Activated CD4-positive, alpha-beta T cell treated with anti-CD3 and anti-CD28 coated beads, Interleukin-2, amount 50 U/mL, for 24 hours (primary cell): Measurements from ENCODE around the gene KLHDC7B.
A peak's percentile ranks its signal among the peaks of the same experiment; 100 is the strongest.

Experiments used
- DNase-seq, 2 donors: peaks; one replicate each; pipeline ENCODE4 v3.0.0-alpha.2; 2020; ENCODE audit warnings: low read depth in 1 of 2, low spot score in 1 of 2

Gene KLHDC7B

DNA sequence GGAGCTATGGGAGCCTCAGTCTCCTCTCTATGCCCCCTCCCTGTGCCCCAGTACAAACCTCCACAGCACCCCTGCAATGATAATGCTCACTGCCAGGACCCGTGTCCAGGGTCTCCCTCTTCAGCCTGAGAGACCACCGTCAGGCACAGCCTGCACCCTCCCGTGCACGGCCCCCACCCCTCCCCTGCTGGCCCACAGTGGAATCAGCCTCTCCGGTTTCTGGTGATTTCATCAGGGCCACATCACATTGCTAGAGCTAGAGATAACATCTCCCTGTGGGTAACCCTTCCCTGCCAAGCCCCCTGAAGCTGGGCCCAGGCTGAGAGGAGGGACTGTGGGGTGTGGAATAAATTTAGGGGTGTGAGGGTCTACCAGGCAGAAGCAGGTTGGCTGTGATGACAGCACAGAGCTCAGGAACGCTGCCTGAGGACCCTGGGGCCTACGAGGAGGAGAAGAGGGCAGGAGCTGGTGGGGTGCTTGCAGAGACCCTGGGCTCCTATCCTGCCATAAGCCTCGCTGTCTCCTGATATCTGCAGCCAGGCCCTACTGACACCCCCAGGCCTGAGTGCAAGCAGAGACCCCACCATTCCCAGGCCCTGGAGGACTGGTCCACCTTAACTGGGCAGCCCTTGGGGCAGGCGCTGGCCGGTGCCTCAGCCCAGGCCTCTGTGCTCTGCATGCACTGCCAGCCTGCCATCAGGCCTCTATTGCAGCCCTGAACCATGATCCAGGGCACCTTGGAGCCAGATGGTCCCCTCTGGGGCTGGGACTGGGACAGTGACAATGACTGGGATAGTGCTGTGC lies at the start of gene KLHDC7B:
Gene KLHDC7B, plus strand, starts transcription at position 378 of the 804 bp plus-strand sequence. Its CDS starts 345 bp downstream, at position 723.
- DNase-seq: no peak

DNA sequence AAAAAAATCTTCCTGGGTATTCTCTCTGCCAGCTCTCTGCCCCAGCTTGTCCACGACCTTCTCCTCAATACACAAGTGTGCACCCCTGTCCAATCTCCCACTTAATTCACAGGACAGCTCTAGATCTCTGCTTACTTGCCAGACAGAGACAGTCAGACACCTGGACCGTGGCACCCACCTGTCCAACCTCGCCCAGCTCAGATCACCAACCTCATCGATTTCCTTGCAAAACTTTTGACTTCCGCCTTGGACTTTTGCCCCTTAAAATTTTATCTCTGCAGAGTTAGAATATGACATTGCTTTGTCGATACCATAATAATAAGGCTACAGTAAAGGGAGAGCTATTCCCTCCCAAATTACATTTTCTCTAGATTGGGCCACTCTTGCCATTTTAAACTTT lies 48.6 kb upstream of the KLHDC7B start:
- no peak for DNase-seq

DNA sequence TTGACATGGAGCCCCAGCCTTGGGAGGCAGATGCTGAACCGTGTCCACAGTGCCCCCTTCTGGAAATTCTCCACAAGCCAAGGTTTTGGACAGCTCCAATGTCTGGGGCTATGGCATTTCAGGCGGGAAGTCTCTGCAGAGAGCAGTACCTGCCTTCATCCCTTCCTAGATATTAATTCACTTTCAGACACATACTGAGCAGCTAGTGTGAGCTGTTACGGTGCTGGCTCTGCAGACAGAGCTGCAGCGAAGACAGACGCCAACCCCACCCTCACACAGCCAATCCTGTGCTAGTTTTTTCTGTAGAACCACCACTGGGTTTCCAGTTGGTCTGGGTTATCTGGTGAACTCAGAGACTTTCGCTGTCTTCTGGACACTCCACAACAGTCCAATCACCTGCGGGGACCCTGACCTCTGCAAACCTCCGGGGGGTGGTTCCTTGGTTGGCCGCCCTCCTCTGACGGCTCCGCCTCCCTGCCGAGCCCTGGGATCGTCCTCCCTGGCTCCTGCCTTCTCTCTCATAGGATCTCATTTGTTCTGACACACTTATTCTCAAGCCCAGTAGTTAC lies 47.3 kb upstream of the KLHDC7B start:
- DNase-seq: peak; percentile 41 to 68

DNA sequence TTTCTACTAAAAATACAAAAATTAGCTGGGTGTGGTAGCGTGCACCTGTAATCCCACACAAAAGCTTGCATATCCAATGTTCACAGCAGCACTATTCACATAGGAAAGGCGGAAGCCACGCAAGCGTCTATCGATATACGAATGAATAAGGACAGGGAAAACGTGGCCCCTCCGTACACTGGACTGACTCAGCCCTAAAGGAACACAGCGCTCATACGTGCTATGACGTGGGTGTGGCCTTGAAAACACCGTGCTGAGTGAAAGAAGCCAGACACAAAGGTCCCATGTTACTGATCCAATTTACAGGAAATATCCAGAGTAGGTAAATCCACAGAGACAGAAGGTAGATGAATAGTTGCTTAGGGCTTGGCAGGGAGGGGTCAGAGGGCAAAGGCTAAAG lies 45.2 kb upstream of the KLHDC7B start:
- no peak for DNase-seq

DNA sequence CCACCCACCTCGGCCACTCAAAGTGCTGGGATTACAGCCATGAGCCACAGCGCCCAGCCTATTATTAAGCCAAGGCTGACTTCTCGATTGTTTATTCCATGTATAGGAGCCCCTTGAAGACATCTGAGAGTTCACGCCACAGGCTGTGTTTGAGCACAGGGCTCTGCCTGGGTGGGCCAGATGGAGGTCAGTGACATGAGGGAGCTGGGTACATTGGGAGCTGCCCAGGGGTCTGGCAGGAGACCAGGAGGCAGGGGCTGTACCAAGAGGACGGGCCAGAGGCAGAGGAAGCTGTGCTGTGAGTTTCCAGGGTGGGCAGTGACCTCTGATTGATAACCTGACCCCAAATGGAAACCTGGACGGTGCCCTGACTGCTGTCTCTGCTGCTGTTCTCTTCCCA lies 43.6 kb upstream of the KLHDC7B start:
- DNase-seq: no peak

DNA sequence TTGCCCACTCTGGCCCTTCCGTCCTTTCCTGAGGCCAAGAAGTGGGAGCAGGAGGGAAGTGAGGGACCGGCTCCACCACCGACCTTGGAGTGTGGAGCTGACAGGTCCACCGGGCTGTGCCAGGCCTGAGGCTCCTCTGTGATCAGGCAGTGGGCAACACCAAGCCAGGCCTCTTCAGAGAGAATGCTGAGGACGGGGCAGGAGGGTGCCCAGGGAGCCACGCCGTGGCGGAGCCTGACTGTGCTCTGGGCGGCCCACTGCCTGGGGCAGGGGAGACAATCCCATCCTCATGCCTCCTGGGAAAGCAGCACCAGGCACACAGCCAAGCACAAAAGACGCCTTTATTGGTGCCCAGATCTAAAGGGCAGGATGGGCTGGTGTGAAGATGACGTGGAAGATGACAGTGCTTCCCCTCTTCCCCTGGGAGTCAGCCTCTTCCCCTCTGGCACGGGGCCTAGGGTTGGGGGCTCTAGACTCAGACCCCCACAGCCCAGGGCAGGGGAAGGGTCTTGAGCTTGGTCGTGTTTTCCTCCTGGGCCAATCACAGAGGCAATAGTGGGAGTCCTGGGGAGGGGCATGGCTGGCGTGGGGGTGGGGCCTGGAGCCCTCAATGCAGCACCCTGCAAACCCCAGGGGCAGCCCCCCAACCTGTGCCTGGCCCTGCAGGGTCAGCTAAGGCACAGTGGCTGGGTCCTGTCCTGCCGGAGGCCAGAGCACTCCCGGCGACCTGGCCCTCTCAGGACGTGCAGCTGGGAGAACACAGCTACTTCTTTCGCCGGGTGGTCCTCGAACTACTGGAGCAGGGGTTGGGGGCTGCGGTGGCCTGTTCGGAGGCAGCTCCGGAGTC lies 42.8 kb upstream of the KLHDC7B start:
- no peak for DNase-seq

DNA sequence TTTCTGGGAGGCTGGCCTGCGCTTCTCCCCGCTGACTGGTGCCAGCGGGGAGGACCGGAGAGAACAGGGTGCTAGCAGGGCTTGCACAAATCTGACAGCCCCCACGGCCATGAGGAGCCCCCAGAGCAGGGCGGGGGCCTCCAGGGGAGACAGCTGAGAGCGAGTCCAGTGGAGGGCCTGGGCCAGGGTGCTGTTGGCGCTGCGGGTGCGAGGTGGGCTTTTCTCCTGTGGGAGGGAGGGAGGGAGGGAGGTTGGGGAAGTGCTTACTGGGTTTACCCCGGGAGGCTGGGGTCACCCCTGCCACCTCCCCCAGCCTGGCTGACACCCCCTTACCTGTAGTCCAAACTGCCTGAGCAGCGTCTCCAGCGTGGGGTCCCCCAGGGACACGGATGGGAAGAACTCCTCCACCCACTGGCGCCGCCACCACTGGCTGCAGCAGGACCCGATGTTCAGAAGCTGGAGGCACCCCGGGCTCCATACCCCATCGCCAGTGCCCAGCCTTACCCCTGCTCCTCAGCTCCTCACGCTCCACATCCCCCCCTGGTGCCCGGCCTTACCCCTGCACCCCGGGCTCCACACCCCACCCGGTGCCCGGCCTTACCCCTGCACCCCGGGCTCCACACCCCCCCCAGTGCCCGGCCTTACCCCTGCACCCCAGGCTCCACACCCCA lies 42.1 kb upstream of the KLHDC7B start:
- no peak for DNase-seq

DNA sequence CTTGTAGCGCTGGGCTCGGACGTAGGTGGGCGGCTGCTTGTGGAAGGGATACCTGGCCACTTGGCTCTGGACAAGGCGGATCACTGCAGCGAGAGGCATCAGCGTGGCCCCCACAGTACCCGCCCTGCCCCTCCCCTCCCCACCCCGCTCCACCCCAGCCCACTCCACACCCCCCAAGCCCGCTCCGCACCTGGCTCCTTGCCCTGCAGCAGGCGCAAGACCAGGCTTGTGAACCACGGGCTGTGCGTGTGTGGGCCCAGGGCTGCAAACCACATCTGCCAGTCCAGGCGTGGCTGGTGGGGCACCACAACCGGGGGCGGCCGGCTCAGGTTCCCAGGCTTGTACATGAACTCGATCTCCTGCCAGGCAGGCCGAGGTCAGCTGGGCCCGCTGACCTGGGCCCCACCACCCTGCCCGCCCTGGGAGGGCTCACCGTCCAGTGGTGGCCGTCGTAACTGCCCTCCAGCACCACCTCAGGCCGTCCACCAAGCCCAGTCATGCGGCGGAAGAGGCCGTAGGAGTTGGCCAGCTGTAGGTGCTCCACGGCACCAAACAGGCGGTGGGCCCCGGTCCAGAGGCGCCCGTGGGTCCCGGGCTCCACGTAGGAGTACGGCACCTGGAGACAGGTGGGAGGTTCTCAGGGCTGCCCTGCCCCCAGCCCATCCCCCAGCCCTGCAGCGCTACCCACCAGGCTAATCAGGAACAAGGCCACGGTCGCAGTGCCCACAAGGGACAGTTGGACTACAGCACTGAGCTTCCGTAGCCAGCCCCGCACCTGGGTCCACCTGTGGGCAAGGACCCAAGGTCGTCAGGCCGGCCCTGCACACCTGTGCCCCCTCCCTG lies 41.1 kb upstream of the KLHDC7B start:
- no peak for DNase-seq

DNA sequence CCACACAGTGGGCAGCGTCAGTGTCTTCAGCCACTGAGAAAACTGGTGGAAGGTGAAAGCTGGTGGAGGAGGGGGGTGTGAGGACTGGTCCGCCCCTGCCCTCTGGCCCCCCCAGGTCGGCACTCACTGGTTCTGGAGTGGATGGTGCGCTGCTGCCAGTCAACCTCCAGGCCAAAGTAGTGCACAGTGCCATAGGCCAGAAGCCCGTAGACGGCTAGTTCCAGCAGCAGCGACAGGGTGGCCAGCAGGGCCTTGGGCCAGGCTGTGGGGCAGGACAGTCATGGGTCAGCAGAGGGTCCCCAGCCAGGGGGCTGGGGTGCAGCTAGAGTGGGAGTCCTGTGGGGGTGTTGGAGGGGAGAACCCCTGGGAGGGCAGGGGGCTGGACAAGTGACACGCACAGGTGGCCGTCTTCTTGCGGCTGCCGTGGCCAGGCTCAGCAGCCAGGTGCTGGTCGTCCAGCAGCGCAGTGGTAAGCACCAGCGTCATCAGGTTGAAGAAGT lies 40.4 kb upstream of the KLHDC7B start:
- DNase-seq: no peak

DNA sequence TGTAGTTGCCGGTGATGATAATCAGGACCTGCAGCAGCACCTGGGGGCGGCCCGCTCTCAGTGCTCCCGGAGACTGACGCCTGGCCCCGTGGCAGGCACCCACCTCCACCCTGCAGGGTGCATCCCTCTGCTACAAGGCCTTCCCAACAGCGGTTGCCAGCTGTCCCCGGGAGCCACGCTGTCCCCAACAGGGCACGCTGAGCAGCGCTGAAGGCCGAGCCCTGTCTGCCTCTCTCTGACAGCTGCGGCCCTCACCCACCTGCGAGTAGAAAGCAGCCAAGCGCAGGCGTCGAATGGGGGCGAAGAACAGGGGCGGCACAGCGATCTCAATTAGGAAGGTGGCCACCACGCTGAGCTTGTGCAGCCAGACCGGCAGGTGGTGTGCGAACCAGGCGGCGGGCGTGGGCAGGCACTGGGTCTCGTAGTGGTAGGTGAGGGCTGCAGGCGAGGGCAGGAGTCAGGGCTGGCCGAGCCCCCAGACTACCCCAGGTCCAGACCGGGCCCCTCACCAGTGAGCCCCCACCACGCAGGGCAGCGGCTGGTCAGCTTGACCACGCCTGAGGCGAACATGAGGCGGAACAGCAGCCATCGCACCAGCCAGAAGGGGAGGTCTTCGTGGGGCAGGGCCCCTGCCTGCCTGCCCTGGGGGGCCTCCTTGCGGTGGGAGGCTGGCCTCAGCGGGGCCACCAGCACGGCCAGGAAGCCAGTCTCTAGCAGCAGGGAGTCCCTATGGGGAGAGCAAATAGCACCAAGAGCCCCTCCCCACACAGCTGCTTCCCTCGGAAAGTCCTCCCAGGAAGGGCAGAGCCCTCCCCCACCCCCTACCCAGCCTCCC lies 39.7 kb upstream of the KLHDC7B start:
- DNase-seq: no peak

DNA sequence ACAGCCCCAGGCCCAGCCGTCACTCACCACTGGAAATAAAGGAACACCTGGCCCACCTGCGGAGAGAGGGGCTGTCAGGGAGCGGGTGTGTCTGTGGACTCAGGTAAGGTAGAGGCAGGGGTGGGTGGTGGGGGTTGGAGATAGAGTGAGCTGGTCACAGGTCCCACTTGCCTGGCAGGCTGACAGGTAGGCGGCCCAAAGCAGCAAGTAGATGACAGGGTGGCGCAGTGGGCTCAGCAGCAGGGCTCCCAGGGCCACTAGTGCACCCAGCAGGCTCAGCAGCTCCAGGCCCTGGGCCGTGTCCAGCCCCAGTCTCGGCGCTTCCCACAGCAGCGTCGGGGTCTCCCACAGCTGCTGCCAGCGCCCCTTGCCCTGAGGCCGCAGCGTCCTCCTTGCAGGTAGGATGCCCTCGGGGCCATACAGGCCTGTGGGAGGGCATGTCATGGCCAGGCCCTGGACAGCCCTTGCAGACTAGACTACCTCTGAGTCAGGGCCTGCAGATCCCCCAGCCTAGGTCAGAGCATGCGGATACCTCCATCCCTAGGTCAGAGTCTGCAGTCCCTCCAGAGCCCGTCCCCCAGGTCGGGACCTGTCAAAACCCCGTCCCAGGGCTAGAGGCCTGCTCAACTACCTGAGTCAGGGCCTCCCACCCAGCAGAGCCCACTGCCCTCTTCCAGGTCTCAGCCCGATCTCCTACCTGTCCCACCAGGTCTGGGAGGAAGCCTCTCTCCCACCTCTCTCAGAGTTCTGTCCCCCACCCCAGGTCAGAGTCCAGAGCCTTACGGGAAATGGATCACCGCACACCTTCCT lies 38.9 kb upstream of the KLHDC7B start:
- DNase-seq: no peak

DNA sequence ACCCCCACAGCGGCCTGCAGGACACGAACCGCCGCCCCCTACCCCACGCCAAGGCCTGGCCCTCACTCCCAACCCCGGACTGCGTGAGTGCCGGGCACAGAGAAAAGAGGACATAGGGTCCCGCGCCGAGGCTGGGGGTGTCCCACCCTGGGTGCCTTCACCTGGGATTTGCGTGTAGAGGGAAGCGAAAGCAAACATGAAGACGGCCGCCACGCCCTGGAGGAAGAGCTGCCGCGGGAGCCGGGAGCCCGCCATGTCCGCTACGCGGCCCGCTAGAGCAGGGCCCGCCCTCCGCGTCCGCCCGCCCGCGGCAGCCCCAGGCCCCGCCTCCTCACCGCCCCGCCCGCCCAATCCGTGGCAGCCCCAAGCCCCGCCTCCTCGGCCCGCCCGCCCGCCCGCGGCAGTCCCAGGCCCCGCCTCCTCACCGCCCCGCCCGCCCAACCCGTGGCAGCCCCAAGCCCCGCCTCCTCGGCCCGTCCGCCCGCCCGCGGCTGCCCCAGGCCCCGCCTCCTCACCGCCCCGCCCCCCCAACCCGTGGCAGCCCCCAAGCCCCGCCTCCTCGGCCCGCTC lies 38.2 kb upstream of the KLHDC7B start, which contains the start of gene LMF2:
Gene LMF2, minus strand, starts transcription at position 282 of the 570 bp plus-strand sequence. Its CDS starts 27 bp downstream, at position 255.
- peak; percentile 87 to 91 for DNase-seq

DNA sequence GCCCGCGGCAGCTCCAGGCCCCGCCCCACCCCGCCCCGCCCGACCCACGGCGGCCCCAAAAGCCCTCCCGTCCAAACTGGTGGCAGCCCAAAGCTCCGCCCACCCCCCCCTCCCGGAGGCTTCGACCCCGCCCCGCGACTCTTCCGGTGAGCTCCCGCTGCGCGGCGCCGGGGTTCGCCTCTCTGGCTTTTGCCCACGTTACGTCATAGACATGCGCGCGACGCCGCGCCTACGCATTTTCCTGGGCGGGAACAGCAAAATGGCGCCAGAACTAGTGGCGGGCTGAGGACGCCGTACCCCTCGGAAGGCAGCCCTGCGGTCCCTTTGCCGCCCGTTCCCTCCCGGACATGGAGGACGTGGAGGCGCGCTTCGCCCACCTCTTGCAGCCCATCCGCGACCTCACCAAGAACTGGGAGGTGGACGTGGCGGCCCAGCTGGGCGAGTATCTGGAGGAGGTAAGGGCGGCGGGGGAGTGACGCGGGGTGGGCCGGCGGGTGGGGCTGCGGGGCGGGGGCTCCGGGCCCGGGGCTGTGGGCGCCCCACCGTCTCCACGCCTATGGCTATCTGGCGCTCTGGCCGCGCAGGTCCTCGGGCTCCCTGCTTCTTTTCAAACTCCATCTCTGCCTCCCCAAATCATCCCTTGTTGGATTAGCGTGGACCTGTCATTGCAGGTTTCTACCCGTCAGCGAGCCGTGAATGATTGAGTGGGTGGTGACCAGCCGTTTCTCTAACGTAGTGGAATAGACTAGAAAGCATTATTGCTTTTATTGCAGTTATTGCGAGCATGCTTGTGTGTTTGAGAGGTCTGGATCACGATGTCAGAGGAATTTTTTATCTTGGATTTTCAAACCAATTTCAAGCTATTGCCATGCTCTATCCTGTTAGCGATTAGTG lies 37.5 kb upstream of the KLHDC7B start, which contains the start of gene NCAPH2:
Gene NCAPH2, plus strand, starts transcription at position 234 of the 894 bp plus-strand sequence. Its CDS starts 114 bp downstream, at position 348.
- DNase-seq: peak; percentile 96 to 98

DNA sequence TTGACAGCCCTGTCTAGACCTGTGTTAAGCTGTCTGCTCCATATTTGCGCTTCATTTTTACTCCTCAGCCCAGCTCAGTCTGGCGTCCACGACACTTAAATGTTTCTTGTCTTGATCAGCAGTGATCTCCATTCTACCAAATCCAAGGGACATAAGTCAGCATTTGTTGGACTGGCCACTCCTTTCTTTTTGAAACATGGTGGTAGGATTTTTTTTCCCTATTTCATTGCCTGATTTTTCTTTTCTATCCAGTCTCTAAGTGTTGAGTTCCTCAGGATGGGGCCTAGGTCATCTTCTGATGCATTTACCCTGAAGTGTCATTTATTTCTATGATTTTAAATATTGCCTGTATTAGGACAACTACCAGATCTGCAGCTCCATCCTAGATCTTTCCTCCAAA lies 36.8 kb upstream of the KLHDC7B start:
- no peak for DNase-seq

DNA sequence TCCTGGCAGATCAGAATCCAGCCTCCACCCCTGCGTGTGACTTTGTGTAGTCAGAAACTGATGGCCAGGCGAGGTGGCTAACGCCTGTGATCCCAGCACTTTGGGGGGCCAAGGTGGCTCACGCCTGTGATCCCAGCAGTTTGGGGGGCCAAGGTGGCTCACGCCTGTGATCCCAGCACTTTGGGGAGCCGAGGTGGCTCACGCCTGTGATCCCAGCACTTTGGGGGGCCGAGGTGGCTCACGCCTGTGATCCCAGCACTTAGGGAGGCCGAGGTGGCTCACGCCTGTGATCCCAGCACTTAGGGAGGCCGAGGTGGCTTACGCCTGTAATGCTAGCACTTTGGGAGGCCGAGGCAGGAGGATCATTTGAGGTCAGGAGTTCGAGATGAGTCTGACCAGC lies 32.5 kb upstream of the KLHDC7B start:
- DNase-seq: no peak

DNA sequence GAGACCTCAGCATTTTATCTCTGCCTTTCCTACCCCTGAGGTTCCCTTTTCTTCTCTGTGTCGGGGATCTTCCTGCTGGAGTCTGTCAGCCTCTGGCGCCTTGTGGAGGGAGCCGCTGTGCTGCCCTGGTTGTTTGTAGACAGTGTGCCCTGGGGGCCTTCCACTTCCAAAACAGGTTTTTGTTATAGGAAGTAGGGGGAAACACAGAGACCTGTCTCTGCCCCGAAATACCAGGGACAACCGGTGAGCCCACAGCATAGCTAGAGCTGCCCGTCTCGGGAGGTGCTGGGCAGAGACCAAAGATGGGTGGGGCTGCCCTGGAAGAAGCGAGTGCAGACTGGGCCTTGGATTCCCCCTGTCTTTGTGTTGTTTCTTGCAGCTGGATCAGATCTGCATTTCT lies 29.6 kb upstream of the KLHDC7B start:
- no peak for DNase-seq

DNA sequence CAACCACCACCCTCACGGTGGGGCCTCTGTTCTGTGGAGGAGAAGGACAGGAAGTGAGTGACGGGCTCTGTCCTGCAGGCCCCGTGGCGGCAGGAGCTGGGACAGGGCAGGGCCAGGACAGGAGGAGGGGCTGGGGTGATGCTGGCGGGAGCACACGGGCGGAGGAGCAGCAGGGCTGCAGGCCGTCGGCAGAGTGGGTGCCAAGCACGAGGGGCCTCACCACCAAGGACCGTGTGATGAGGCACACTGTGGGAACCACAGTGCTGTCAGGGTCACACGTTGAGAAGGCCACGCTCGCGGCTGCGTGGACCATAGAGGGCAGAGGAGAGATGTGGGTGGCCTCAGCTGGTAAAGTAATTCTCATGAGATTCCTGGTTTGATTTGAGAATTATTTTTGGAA lies 28.8 kb upstream of the KLHDC7B start:
- no peak for DNase-seq
